ENCODE results near the gene IGSF1.

Gene IGSF1

DNA sequence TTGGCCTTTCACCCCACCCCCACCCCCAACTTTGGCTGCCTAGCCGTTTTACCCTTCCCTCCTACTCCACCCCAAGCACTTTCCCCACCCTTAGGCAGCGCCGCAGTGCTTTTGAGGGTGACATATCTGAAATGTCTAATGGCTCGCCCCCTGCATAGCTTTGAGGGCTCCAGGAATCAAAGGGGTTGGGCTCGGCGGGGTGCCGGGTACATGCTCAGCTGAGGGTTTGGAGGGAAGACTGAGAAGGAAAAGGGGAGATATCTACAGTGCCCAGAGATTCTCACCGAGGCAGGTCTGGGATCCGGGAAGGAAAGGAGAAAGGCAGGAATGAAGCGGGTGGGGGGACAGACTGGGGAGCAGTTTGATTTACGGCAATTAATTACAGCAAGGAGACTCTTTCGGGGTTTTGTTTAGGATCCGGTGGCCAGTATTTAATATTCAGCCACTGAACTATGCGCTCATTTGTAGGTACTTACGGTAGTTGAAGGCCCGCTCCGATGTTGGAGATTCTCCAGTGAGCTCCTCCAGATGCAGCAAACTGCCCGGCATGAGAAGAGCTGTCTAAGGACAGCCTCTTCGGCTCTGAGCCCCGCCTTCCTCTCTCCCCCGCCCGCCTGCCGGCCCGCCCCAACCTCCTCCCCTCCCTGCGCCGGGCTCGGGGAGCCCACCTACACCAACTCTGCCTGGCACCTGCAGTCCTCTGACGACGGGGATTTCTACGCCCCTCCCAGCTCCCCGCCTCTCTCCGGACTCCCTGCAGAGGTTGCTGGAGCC lies at the start of gene IGSF1:
Gene IGSF1, minus strand, starts transcription at position 569 of the 774 bp plus-strand sequence. CDS start 2,632 bp downstream, outside the sequence.
- Histone ChIP-seq H3K36me3 (replicated peaks) (no peaks in the 10 kb centered on the region), H3K4me3 (ENCODE audit: low read depth, low read length) (no peak within 1 kb of the TSS), H3K27ac (no peak within 1 kb of the TSS), H3K27me3 (replicated peaks) (no peaks in the 10 kb centered on the region)
- in situ Hi-C loops (cut with HindIII; ENCODE audit: low pct_ligation_motif_present, low sequenced_read_pairs) = no loop called here
- TF ChIP-seq, protein P1, sequence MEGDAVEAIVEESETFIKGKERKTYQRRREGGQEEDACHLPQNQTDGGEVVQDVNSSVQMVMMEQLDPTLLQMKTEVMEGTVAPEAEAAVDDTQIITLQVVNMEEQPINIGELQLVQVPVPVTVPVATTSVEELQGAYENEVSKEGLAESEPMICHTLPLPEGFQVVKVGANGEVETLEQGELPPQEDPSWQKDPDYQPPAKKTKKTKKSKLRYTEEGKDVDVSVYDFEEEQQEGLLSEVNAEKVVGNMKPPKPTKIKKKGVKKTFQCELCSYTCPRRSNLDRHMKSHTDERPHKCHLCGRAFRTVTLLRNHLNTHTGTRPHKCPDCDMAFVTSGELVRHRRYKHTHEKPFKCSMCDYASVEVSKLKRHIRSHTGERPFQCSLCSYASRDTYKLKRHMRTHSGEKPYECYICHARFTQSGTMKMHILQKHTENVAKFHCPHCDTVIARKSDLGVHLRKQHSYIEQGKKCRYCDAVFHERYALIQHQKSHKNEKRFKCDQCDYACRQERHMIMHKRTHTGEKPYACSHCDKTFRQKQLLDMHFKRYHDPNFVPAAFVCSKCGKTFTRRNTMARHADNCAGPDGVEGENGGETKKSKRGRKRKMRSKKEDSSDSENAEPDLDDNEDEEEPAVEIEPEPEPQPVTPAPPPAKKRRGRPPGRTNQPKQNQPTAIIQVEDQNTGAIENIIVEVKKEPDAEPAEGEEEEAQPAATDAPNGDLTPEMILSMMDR (IDR thresholded peaks at IDR 0.05; ENCODE audit: low read depth, low read length, missing control alignments) = no peak
- peak; percentile 4 for DNase-seq

DNA sequence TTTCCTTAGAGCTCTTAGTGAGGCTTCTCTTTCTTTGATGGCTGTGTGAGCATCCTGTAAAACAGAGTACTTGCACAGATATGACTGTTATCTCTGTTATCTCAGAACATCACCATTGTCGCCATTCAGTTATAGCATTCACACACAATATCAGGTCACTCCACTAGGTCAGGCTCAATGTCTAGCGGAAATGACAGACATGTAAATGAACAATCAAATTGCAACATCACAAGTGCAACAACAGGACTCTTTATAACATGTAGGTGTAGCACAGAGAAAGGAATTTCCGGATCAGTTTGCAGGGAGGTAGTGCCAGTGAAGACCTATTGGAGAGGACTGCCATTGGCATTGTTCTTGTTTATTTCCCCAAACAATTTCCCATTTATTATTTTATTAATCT lies 43.2 kb upstream of the IGSF1 start:
- in situ Hi-C loops (cut with HindIII; ENCODE audit: low pct_ligation_motif_present, low sequenced_read_pairs) = no loop called here
- Histone ChIP-seq H3K27me3 (replicated peaks) (no peaks in the 10 kb centered on the region), H3K36me3 (replicated peaks) (no peaks in the 10 kb centered on the region), H3K27ac (no peak overlapping the region), H3K4me3 (ENCODE audit: low read depth, low read length) (no peak overlapping the region)
- TF ChIP-seq, protein P1 (IDR thresholded peaks at IDR 0.05; ENCODE audit: low read depth, low read length, missing control alignments) = no peak
- DNase-seq = no peak

GRCh38 chrX:131331152-131331551 lies 42.0 kb upstream of the IGSF1 start:
- DNase-seq = no peak
- TF ChIP-seq, protein P1 (IDR thresholded peaks at IDR 0.05; ENCODE audit: low read depth, low read length, missing control alignments) = no peak

DNA sequence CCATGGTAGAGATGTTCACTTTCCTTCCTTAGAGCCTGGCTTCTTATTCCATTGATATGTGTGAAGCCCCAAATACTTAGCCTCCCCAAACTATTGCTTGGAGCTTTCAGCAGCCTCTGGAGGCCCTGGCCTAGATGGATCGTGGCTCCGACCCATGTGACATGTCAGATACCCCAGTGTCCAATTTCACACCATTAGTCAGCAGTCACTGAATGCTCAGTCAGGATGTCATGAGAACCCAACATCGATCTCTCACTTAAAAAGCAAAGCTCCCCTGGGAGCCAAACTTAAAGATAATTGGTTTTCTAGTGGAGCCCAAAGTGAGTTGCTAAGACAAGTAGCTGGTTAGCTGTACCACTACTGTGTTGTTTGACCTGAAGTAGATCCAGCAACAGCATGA lies 41.6 kb upstream of the IGSF1 start:
- no peak for DNase-seq
- H3K36me3 ChIP-seq (replicated peaks) = no peaks in the 10 kb centered on the region
- TF ChIP-seq, protein P1 (IDR thresholded peaks at IDR 0.05; ENCODE audit: low read depth, low read length, missing control alignments) = no peak
- H3K4me3 ChIP-seq (ENCODE audit: low read depth, low read length) = no peak overlapping the region
- in situ Hi-C loops (cut with HindIII; ENCODE audit: low pct_ligation_motif_present, low sequenced_read_pairs) = no loop called here
- no peak overlapping the region for H3K27ac ChIP-seq
- no peaks in the 10 kb centered on the region for H3K27me3 ChIP-seq (replicated peaks)

More at GRCh38 chrX:131331152-131331551, 42.0 kb upstream of the IGSF1 start:
- H3K4me3 ChIP-seq (ENCODE audit: low read depth, low read length) = no peak overlapping the region
- in situ Hi-C loops (cut with HindIII; ENCODE audit: low pct_ligation_motif_present, low sequenced_read_pairs) = no loop called here
- no peaks in the 10 kb centered on the region for H3K27me3 ChIP-seq (replicated peaks)
- H3K36me3 ChIP-seq (replicated peaks) = no peaks in the 10 kb centered on the region
- no peak overlapping the region for H3K27ac ChIP-seq

GRCh38 chrX:131322651-131323050 lies 33.5 kb upstream of the IGSF1 start:
- in situ Hi-C loops (cut with HindIII; ENCODE audit: low pct_ligation_motif_present, low sequenced_read_pairs) = no loop called here
- DNase-seq = no peak
- no peak overlapping the region for H3K4me3 ChIP-seq (ENCODE audit: low read depth, low read length)
- no peaks in the 10 kb centered on the region for H3K36me3 ChIP-seq (replicated peaks)
- H3K27ac ChIP-seq = no peak overlapping the region
- H3K27me3 ChIP-seq (replicated peaks) = no peaks in the 10 kb centered on the region
- TF ChIP-seq, protein P1 (IDR thresholded peaks at IDR 0.05; ENCODE audit: low read depth, low read length, missing control alignments) = no peak
